Natural killer cell (primary cell): ENCODE results near the gene RYR1. TPM values are rescaled to one million over a fixed set of nuclear protein-coding genes. Genes with fewer than 3 reads are reported as not detected.
A peak's percentile ranks its signal among the peaks of the same experiment; 100 is the strongest.
"Not testable (repeated sequence)": the region's sequence is repeated elsewhere in the genome, so short reads cannot be mapped to it uniquely, and the experiment has no call there.

Experiments
- ATAC-seq, 3 donors: fragments of 150-1000 bp in 2 of 3; fragments of 200-7000 bp in 1 of 3; cut with Tn5 transposase; 1 replicate in 1 of 3; 2 replicates in 2 of 3; pipeline ENCODE4 v1.10.0; 2021; ENCODE audit warnings: mild to moderate bottlenecking in 2 of 3, moderate library complexity in 2 of 3
- DNase-seq, 2 donors: peaks; one replicate each; pipeline versions ENCODE4 v3.0.0 to v3.0.0-alpha.2; 2013 to 2021; ENCODE audit warnings: mixed read lengths in 1 of 2
- H3K27ac ChIP-seq: one replicate; pipeline ENCODE4 v1.5.1; 2013; ENCODE audit warnings: mild to moderate bottlenecking, low read length
- H3K27me3 ChIP-seq: one replicate; pipeline ENCODE4 v1.6.1; 2013; ENCODE audit warnings: low read length; ENCODE audit not compliant: control insufficient read depth, insufficient read depth
- H3K36me3 ChIP-seq: one replicate; pipeline ENCODE4 v1.6.1; 2013; ENCODE audit warnings: low read length; ENCODE audit not compliant: control insufficient read depth, insufficient read depth
- H3K4me1 ChIP-seq: one replicate; pipeline ENCODE4 v1.6.1; 2013; ENCODE audit warnings: low read length; ENCODE audit not compliant: control insufficient read depth, insufficient read depth
- H3K4me3 ChIP-seq: one replicate; pipeline ENCODE4 v1.5.1; 2013; ENCODE audit warnings: low read length
- H3K9me3 ChIP-seq: one replicate; pipeline ENCODE4 v1.6.1; 2013; ENCODE audit warnings: low read length; ENCODE audit not compliant: control insufficient read depth, insufficient read depth
- H3K27ac Mint-ChIP-seq, 2 donors: one replicate each; pipeline ENCODE4 v1.8.0; 2022; ENCODE audit warnings: mild to moderate bottlenecking in 2 of 2, mixed read lengths in 2 of 2, moderate library complexity in 1 of 2
- H3K27me3 Mint-ChIP-seq, 2 donors: one replicate each; pipeline ENCODE4 v1.8.0; 2022; ENCODE audit warnings: low read depth in 2 of 2, mixed read lengths in 2 of 2
- H3K36me3 Mint-ChIP-seq: one replicate; pipeline ENCODE4 v1.8.0; 2022; ENCODE audit warnings: mixed read lengths
- H3K4me1 Mint-ChIP-seq, 2 donors: one replicate each; pipeline ENCODE4 v1.8.0; 2022; ENCODE audit warnings: mixed read lengths in 2 of 2
- H3K4me3 Mint-ChIP-seq: one replicate; pipeline ENCODE4 v1.8.0; 2022; ENCODE audit warnings: mild to moderate bottlenecking, moderate library complexity, mixed read lengths
- H3K9me3 Mint-ChIP-seq, 2 donors: one replicate each; pipeline ENCODE4 v1.8.0; 2022; ENCODE audit warnings: mixed read lengths in 2 of 2
- WGBS: methylation state at CpG from one replicate; pipeline ENCODE4 v1.1.7; 2013; ENCODE audit warnings: missing lambda C conversion rate; ENCODE audit not compliant: insufficient coverage; 5-methylcytosine and 5-hydroxymethylcytosine counted together
- intact Hi-C: fragments of 100-400 bp; cut with micrococcal nuclease; formaldehyde crosslinking; loops from one replicate; pipeline ENCODE4 v1.14.2; 2022
- total RNA-seq, 4 donors: library from RNA; stranded (reverse); fragments of 120-200 nt in 1 of 4; gene quantifications; one replicate each; pipeline versions ENCODE4 v1.2.3 to v1.2.4, GENCODE V29; 2013 to 2022
- TF ChIP-seq, protein P1 (sequence below): fragments of 200-600 bp; IDR thresholded peaks from one replicate; pipeline ENCODE4 v1.8.0; 2022; ENCODE audit warnings: antibody characterized with exemption

RYR1 gene
- total RNA-seq, 3 donors from 2014 or later (not counting 1 experiment from before 2014, with no cell fraction given): 0.05 to 1.0 (median 0.65) TPM

DNA sequence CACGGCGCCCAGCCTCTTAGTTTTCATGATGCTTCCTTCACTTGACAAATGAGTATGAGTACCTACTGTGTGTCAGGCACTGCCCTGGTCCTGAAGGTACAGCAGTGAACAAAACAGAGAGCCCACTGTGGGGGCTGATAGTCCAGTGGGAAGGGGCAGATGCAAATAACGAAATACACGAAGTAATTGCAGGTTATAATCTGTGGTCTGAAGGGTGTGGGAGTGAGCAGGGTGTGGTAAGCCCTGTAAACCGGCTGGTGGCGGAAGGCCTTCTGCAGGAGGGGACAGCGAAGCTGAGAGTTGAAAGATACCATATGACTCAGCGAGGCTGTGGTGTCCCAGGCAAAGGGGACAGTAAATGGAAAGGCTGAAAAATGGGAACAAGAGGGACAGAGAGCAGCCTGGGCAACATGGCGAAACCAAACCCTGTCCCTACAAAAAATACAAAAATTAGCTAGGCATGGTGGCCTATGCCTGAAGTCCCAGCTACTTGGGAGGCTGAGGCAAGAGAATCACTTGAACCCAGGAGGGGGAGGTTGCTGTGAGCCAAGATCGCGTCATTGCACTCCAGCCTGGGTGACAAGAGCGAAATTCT is 123.8 kb downstream of the RYR1 start:
- intact Hi-C loops: no loop called here
- Histone ChIP-seq H3K4me3 (no peak overlapping the region), H3K9me3 (no peaks in the 10 kb centered on the region), H3K27me3 (no peaks in the 10 kb centered on the region), H3K36me3 (no peaks in the 10 kb centered on the region), H3K4me1 (peaks cover 46% of the 10 kb centered on the region), H3K27ac (no peak overlapping the region)
- no peaks in the 10 kb centered on the region for H3K9me3 Mint-ChIP-seq
- DNase-seq (peak in 1 of 2 donors; percentile 70), ATAC-seq (peak; percentile 58 to 82 (median 70))
- H3K4me1 Mint-ChIP-seq: peaks cover 12 to 17% of the 10 kb centered on the region in 2 donors
- TF ChIP-seq, protein P1, sequence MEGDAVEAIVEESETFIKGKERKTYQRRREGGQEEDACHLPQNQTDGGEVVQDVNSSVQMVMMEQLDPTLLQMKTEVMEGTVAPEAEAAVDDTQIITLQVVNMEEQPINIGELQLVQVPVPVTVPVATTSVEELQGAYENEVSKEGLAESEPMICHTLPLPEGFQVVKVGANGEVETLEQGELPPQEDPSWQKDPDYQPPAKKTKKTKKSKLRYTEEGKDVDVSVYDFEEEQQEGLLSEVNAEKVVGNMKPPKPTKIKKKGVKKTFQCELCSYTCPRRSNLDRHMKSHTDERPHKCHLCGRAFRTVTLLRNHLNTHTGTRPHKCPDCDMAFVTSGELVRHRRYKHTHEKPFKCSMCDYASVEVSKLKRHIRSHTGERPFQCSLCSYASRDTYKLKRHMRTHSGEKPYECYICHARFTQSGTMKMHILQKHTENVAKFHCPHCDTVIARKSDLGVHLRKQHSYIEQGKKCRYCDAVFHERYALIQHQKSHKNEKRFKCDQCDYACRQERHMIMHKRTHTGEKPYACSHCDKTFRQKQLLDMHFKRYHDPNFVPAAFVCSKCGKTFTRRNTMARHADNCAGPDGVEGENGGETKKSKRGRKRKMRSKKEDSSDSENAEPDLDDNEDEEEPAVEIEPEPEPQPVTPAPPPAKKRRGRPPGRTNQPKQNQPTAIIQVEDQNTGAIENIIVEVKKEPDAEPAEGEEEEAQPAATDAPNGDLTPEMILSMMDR: no peak
- peaks cover 6 to 14% of the 10 kb centered on the region in 2 donors for H3K27me3 Mint-ChIP-seq
- H3K27ac Mint-ChIP-seq: peak overlapping the region in 1 of 2 donors; percentile 9
- peak overlapping the region; percentile 70 for H3K4me3 Mint-ChIP-seq
- 60% methylated on average over 11 of the region's 12 CpGs for WGBS
- no peaks in the 10 kb centered on the region for H3K36me3 Mint-ChIP-seq

- H3K9me3 Mint-ChIP-seq, intact Hi-C loops, H3K36me3 Mint-ChIP-seq, H3K27me3 ChIP-seq, H3K36me3 ChIP-seq, H3K4me3 Mint-ChIP-seq, H3K27ac ChIP-seq, H3K27ac Mint-ChIP-seq, H3K4me3 ChIP-seq, ATAC-seq, H3K9me3 ChIP-seq, DNase-seq: not testable (repeated sequence)
- 89% methylated on average over 7 of the region's 7 CpGs for WGBS
- Mint-ChIP-seq H3K4me1 (peaks cover 8 to 26% of the 10 kb centered on the region in 2 donors), H3K27me3 (peaks cover 15 to 20% of the 10 kb centered on the region in 2 donors)
- H3K4me1 ChIP-seq: peaks cover 46% of the 10 kb centered on the region
These were observed 125.4 kb downstream of the RYR1 start for GRCh38 chr19:38558933-38559332.

GRCh38 chr19:38559428-38560401 is 126.2 kb downstream of the RYR1 start:
- ATAC-seq (peak; percentile 57 to 72 (median 67)), DNase-seq (peak in 1 of 2 donors; percentile 70)
- Histone ChIP-seq H3K9me3 (no peaks in the 10 kb centered on the region), H3K27ac (peak overlapping the region; percentile 29), H3K36me3 (no peaks in the 10 kb centered on the region), H3K4me1 (peaks cover 43% of the 10 kb centered on the region), H3K27me3 (no peaks in the 10 kb centered on the region), H3K4me3 (no peak overlapping the region)
- Mint-ChIP-seq H3K27me3 (peaks cover 15 to 20% of the 10 kb centered on the region in 2 donors), H3K9me3 (no peaks in the 10 kb centered on the region), H3K4me3 (no peak overlapping the region), H3K36me3 (no peaks in the 10 kb centered on the region), H3K27ac (peak overlapping the region in 1 of 2 donors; percentile 36), H3K4me1 (peaks cover 6 to 26% of the 10 kb centered on the region in 2 donors)
- WGBS: 67% methylated on average over 13 of the region's 13 CpGs
- TF ChIP-seq, protein P1: no peak
- intact Hi-C loops: no loop called here

- Histone ChIP-seq H3K27ac (no peak overlapping the region), H3K9me3 (no peaks in the 10 kb centered on the region), H3K4me3 (no peak overlapping the region), H3K4me1 (peaks cover 51% of the 10 kb centered on the region), H3K27me3 (peaks cover 2% of the 10 kb centered on the region), H3K36me3 (no peaks in the 10 kb centered on the region)
- Mint-ChIP-seq H3K27me3 (peaks cover 19 to 20% of the 10 kb centered on the region in 2 donors), H3K9me3 (no peaks in the 10 kb centered on the region), H3K36me3 (no peaks in the 10 kb centered on the region), H3K4me1 (peaks cover 6 to 32% of the 10 kb centered on the region in 2 donors), H3K4me3 (no peak overlapping the region), H3K27ac (no peak overlapping the region)
- intact Hi-C loops: no loop called here
- WGBS: 94% methylated on average over 42 of the region's 42 CpGs
- DNase-seq: no peak
- no peak for ATAC-seq
- TF ChIP-seq, protein P1: no peak
These were observed 127.6 kb downstream of the RYR1 start for GRCh38 chr19:38561053-38561606.
